NCI-H2227 treated with DMSO at 0.1 percent for 48 hours (cell line): ENCODE results near the gene RBMS3.
"Not testable (repeated sequence)": the region's sequence is repeated elsewhere in the genome, so short reads cannot be mapped to it uniquely, and the experiment has no call there.

Source experiments
- DNase-seq: peaks from one replicate; lab custom pipeline; 2025; lab: John Stamatoyannopoulos, UW

The RBMS3 gene

GRCh38 chr3:29430558-29430971 is 149.7 kb downstream of the RBMS3 start:
- DNase-seq, result no peak

GRCh38 chr3:29436612-29437323 is 155.9 kb downstream of the RBMS3 start:
- DNase-seq, result no peak

DNA sequence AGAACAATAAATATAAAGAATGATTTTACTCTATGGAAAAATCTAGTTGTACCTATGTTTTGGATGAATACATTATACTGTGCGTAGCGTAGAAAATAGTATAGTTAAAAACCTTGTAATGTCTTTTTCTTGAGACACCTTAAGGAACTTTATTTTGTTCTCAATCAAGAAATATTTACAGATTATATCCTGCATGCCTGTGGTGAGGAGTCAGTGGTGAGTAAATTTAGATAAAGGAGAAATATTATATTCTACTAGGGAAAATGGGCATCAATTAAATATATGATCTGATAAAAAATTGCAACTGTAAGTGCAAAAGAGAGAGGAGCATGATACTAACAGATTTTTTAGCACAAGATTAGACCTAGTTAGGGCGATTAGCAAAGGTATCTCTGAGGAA is 157.7 kb downstream of the RBMS3 start:
- no peak for DNase-seq

- peak; percentile 87 for DNase-seq
These were observed 159.8 kb downstream of the RBMS3 start for GRCh38 chr3:29440413-29441305.

DNA sequence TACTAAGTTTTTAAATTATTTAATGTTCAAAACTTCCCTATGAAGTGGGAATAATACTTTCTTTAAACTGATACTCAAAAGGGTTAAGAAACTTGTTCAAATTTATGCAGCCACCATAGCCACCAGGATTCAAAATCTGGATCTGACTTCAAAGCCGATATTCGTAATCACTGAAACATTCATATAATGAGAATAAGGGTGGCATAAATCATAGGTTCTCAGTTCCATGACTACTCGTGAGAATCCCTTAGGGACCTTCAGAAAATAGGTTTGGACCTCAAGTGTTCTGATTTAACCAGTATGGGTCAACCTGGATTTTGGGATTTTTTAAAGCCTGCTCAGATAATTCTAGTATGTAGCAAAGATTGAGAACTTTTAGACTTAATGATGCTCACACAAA is 160.6 kb downstream of the RBMS3 start:
- DNase-seq, result no peak

GRCh38 chr3:29447946-29448627 is 167.2 kb downstream of the RBMS3 start:
- no peak for DNase-seq

DNA sequence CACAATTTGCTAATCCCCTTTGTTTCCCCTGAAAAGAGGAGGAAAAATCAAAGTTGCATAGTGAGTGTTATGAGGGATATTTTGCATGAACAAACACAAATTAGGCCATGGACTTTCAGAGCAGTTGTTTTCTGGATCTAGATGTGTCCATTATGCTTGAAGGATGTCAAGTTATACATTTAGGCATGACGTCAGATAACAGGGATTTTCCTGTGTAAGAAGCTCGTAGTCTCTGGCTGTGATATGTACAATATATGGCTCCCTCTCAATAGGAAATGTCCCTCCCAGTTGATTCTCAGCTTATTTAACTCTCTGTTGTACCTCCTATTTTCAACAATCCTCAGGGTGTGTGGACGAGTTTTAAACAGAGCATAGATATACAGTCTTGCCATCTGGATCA is 171.0 kb downstream of the RBMS3 start:
- DNase-seq, result no peak

DNA sequence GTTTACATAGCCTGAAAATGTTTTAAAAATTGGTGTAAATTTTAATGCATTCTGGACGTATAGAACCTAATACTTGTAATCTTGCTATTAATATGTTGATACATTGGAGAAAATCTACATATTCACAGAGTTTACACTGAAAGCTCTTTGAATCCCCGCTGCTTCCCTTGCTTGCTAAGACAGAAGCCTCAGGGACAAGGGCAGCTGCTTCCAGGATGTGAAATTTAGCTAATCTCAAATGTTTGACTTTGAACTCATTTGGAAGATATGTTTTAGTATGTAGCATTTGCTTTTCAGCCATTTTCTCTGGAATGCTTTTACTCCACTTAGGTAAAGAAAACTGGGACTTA is 172.0 kb downstream of the RBMS3 start:
- DNase-seq, result no peak

- DNase-seq, result no peak
These were observed 172.6 kb downstream of the RBMS3 start for GRCh38 chr3:29453284-29454001.

- no peak for DNase-seq
These were observed 173.3 kb downstream of the RBMS3 start for GRCh38 chr3:29454161-29454611.

GRCh38 chr3:29456901-29457300 is 176.0 kb downstream of the RBMS3 start:
- DNase-seq, result no peak

GRCh38 chr3:29463304-29463703 is 182.4 kb downstream of the RBMS3 start:
- no peak for DNase-seq

DNA sequence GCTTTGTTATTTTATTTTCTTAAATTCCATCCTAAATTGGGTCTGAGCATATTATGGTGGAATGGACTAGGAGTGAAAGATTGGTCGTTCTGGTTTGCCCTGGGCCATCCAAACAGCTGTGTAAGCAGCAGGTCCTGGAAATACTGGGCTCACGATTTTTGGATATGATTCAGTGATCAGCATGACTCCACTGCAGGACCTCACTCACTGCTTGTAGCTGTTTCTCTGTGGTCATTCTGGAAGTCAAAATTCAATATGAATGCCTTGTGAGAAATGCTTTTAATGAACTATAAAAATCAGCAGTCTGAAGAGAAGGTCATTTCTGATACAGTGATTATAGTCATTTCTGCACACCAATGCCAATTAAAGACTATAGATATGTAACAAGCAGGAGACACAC is 185.0 kb downstream of the RBMS3 start:
- no peak for DNase-seq

- DNase-seq, result no peak
These were observed 185.6 kb downstream of the RBMS3 start for GRCh38 chr3:29466442-29466841.

GRCh38 chr3:29468187-29468586 is 187.3 kb downstream of the RBMS3 start:
- DNase-seq, result no peak

- not testable (repeated sequence) for DNase-seq
These were observed 192.8 kb downstream of the RBMS3 start for GRCh38 chr3:29473481-29474170.

- no peak for DNase-seq
These were observed 194.5 kb downstream of the RBMS3 start for GRCh38 chr3:29475305-29475840.

DNA sequence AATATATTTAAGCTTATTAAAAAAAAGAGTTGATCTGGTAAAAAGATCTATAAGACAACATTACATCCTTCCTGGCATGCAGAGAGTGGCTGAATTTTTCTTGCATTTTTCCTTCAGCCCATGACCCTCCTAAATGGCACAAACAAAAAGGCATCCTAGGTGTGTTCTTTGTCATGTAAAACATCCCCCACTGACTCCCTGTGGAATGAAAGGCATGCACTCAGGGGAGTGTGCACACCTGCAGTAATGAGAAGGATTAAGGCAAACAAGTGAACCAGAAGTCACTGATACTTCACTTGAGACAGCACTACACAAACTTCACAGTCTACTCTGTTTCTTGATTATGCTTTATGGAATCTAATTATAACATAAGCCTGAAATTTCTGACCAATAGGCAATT is 195.0 kb downstream of the RBMS3 start:
- DNase-seq, result no peak

DNA sequence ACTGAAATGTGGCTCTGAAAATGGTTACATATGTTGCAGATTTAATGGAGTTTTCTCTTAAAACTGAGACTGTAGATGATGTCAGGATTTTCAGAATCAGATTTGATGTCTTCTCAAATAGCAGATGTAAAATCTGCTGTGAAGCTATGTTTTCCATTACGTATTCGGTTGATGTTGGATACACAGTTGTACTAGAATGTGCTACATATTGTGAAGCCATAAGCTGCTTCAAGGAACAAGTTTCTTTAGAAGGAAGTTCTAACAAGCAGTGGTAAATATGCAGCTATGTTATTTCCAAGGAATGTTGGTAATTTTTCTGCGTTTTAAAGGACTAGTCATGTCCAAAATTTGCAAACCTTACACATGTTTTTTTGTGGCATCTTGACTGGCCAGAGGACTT is 197.7 kb downstream of the RBMS3 start:
- no peak for DNase-seq

GRCh38 chr3:29481249-29481648 is 200.4 kb downstream of the RBMS3 start:
- no peak for DNase-seq
